HG03159 (cell line): ENCODE results near the gene F8.
"Not testable (repeated sequence)": the region's sequence is repeated elsewhere in the genome, so short reads cannot be mapped to it uniquely, and the experiment has no call there.

ENCODE experiments used
- ATAC-seq: cut with Tn5 transposase; IDR thresholded peaks from one replicate; pipeline ENCODE4 v1.9.1; 2021; ENCODE audit warnings: mild to moderate bottlenecking, moderate library complexity; ENCODE audit not compliant: unreplicated experiment

Gene F8

DNA sequence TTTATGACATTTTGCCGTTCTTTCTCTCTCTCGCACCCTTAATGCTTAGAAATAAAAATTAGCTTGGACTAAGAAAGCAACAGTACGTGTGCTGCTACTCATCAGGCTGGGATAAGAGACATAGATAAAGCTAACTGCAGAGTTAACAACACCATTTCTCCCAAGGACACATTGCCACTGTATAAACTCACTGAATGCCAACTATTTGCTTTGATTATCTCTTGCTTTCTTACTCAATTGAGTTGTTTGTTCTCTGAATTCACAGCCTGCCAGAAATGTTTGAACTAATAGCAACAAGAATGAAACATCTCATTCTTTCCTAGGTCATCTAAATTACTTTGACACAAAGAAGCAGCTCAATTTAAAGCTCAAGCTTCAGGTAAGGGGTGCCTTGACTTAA, 34.6 kb downstream of the F8 start:
- ATAC-seq: no peak

DNA sequence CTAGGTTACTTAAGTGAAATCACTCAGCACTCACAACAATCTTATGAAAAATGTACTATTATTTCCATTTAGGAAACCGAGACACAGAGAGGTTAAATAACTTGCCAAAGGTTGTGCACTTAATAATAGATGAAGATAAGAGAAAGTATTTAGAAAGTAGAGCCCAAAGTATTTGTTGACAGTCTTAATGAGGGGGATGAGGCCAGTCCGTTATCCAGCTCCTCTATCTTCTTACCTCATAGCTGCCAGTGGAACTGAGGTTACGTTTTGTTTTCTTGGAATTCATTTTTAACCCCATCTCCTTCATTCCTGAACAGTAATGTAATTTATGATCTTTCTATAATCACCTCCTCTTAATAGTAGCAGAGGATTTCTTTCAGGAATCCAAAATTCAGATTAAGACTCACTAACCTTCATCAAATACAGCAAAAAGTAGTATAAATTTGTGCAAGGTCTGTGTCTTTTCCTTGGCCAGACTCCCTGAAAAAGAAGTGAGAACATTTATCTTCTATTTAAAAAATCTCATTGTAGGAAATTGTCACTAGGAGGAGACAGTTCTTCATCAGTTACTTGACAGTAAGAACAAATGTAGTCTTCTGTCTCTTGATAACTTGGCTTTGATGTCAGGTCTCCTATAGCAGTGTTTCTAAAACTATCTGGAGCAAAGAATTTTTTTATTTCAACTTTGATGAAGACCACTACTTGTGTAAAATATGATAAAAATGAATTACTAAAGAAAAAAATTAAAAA, 35.5 kb downstream of the F8 start:
- ATAC-seq: no peak

GRCh38 chrX:154981116-154981411, 41.5 kb downstream of the F8 start:
- no peak for ATAC-seq

GRCh38 chrX:154980330-154981115, 42.0 kb downstream of the F8 start:
- peak; percentile 99 for ATAC-seq

DNA sequence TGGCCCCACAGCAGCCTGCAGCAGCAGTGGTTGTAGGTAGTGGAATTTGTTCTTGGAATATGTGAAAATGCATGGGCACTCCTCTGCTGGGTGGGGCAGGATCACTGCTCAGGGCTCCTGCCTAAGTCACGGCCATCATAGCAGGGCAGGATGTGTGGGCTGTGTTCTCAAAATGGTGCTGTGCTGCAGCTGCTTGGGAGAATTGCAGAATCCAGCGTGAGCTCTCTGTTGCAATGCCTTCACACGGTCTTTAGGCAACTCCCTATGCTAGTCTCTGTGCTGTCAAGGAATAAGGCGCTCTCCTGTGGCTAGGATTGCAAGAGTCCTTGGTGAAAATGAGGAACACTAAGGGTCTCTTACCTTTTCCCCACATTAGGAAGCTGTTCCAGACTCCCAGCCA, 42.9 kb downstream of the F8 start:
- no peak for ATAC-seq

- ATAC-seq: no peak
These were observed 54.2 kb downstream of the F8 start for GRCh38 chrX:154968353-154968752.

DNA sequence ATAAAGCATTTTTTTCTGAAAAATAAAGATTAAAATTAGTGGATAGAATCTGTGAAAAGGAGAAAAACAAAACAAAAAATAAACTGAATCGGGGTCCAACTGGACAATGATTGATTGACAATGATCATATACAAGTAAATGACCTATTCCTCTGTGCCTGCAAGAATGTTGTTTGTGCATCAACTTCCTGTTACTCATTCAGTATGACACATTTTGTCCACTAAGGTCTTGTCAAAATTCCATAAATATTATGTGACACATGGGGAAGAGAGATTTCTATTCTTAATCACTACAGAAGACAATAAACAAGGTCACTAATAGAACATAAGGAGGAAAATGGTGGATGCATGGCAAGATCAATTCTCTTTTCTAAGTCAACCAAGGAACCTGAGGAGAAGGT, 54.9 kb downstream of the F8 start:
- ATAC-seq: no peak

- no peak for ATAC-seq
These were observed 60.6 kb downstream of the F8 start for GRCh38 chrX:154961947-154962346.

- ATAC-seq: not testable (repeated sequence)
These were observed 66.7 kb downstream of the F8 start for GRCh38 chrX:154955799-154956198.

DNA sequence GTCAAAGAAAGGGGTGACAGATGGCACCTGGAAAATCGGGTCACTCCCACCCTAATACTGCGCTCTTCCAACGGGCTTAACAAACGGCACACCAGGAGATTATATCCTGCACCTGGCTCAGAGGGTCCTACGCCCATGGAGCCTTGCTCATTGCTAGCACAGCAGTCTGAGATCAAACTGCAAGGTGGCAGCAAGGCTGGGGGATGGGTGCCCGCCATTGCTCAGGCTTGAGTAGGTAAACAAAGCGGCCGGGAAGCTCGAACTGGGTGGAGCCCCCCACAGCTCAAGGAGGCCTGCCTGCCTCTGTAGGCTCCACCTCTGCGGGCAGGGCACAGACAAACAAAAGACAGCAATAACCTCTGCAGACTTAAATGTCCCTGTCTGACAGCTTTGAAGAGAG, 83.3 kb downstream of the F8 start:
- not testable (repeated sequence) for ATAC-seq

GRCh38 chrX:154924771-154925170, 97.8 kb downstream of the F8 start:
- not testable (repeated sequence) for ATAC-seq

DNA sequence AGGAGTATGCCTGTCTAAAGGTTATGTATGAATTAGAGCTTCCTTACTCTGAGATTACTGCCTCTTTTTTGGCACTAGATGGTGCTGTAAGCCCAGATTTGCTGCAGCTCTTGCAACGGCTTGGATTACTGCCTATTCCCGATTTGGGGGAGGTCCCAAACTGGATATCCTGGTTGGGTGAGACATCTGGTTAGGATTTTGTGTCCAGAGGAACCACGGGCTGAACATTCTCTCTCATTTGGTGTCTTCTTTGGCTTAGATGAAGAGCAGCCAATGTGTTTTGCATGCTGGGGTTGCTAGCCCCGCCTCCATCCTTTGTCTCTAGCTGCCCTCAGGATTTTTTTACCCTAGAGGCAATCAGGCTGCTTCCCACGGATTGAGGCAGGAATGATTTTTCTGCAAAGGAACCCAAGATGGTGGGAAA, 104.5 kb downstream of the F8 start:
- ATAC-seq: no peak

DNA sequence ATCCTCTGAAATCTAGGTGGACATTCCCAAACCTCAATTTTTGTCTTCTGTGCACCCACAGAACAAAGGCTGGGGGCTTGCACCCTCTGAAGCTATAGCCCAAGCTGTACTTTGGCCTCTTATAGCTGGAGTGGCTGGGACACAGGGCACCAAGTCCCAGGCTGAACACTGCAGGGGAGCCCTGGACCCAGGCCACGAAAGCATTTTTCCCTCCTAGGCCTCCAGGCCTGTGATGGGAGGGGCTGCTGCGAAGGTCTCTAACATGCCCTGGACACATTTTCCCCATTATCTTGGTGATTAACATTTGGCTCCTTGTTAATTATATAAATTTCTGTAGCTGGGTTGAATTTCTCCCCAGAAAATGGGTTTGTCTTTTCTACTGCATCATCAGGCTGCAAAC, 108.5 kb downstream of the F8 start:
- no peak for ATAC-seq

- not testable (repeated sequence) for ATAC-seq
These were observed 112.0 kb downstream of the F8 start for GRCh38 chrX:154910528-154910927.

GRCh38 chrX:154910048-154910447, 112.5 kb downstream of the F8 start:
- ATAC-seq: not testable (repeated sequence)

DNA sequence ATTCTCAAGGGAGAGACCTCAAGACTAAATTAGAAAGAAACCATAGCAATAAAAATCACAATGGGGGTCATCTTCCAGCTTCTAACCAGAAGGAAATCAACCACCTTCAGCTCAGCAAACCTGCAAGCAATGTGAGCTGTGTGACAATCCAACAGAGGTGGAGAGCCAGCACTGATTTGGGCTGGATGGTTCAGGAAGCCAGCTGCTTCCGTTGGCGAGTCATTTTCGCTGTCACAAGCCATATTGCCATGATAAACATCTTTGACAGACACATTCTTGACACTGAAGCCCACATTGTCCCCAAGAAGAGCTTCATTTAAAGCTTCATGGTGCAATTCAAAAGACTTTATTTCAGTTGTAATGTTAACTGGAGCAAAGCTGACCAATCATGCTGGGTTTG, 113.7 kb downstream of the F8 start:
- no peak for ATAC-seq

DNA sequence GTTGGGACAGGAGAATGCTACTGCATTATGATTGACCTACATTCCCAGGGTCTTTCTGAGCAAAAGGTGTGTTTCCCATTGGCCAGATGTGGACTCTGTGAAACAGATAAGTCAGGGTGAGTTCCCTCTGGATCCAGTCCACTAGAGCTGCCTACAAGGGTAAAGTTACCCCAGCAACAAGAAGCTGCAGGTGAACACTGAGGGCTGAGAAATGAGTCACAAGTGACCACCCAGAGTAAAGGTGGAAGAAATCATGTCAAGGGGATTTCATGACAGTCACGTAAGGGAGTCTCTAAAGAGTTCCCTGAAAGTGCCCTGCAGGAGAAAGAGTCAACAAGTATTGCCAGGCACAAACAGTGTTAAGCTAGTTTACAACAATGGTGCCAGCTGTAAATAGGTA, 120.1 kb downstream of the F8 start:
- ATAC-seq: no peak

DNA sequence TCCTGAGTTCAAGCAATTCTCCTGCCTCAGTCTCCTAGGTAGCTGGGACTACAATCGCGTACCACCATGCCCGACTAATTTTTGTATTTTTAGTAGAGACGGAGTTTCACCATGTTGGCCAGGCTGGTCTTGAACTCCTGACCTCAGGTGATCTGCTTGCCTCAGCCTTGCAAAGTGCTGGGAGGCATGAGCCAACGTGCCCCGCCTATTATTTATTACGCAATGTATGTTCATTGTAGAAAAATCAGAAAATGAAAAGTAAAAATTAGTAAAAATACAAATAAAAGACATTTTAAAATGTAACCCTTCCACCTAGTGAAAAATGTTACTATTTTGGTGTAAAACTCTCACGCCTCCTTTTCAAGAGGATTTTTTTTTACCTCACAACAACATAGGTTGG, 122.2 kb downstream of the F8 start:
- no peak for ATAC-seq

DNA sequence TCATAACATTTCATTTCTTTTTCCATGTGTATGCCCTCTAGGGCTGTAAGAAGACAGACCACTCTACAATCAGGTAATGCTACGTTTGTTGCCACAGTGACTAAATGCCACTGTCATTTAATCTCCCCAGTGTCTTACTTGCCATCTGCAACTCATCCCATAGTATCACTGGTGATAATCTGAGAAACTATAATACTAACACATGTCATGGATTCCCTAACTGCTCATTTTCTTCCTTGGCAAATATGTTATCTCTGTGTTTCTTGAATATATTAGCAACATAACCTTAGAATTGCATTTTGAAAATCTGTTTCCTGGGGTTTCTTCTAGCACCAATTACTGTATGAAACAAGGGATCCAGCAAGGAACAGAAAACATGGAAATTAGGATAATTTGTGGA, 130.2 kb downstream of the F8 start:
- no peak for ATAC-seq

DNA sequence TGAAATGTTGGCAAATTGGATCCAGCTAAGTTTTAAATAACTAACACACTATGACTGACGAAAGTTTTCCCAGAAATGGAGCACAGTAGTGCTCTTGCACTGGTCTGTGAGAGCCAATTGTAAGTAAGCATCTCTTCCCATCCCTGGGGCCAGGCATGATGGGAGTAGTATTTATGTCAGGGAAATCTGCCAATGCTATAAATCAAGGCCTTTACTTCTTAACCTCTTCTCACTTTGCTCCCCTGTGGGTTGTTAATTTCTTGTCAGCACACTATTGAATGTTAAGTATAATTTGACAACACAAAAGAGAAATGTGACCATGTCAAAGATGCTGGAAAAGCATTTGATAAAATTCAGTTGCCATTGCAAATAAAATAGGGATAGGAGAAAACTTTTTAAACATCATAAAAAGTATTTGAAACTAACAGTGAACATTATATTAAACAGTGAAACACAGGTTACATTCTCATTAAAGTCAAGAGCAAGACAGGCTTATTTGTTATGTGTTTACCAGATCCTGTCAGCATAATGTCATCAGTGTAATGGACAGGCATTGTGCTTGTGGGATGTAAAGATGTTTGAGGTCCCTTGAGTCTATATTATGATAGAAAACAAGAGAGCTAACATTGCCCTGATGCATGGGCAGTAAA, 131.4 kb downstream of the F8 start:
- no peak for ATAC-seq

DNA sequence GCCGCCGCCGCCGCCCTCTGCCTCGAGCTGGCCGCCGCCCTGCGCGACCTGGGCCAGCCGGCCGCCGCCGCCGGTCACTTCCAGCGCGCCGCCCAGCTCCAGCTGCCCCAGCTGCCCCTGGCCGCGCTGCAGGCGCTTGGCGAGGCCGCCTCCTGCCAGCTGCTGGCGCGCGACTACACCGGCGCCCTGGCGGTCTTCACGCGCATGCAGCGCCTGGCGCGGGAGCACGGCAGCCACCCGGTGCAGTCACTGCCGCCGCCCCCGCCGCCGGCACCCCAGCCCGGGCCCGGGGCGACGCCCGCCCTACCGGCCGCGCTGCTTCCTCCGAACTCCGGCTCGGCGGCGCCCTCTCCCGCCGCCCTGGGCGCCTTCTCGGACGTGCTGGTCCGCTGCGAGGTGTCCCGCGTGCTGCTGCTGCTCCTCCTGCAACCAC, 135.7 kb downstream of the F8 start:
- peak; percentile 60 for ATAC-seq
